ENCODE measurements around the gene MAP4.

MAP4 gene

GRCh38 chr3:47863391-47864128 lies 152.7 kb downstream of the MAP4 start:
- no peak for TF ChIP-seq CTCF (IDR thresholded peaks at IDR 0.05; ENCODE audit: insufficient read depth, low read depth, low read length, missing control alignments)
- H3K4me3 ChIP-seq (ENCODE audit: low read depth, low read length), result no peak overlapping the region

GRCh38 chr3:47859956-47860605 lies 156.1 kb downstream of the MAP4 start:
- TF ChIP-seq CTCF (IDR thresholded peaks at IDR 0.05; ENCODE audit: insufficient read depth, low read depth, low read length, missing control alignments), result no peak

More at GRCh38 chr3:47863391-47864128, 152.7 kb downstream of the MAP4 start:
- no peak for DNase-seq (ENCODE audit: low read depth)

GRCh38 chr3:47857151-47857550 lies 159.1 kb downstream of the MAP4 start:
- no peak overlapping the region for H3K4me3 ChIP-seq (ENCODE audit: low read depth, low read length)
- no peak for DNase-seq (ENCODE audit: low read depth)
- no peak for TF ChIP-seq CTCF (IDR thresholded peaks at IDR 0.05; ENCODE audit: insufficient read depth, low read depth, low read length, missing control alignments)

More at GRCh38 chr3:47859956-47860605, 156.1 kb downstream of the MAP4 start:
- H3K4me3 ChIP-seq (ENCODE audit: low read depth, low read length), result no peak overlapping the region
- DNase-seq (ENCODE audit: low read depth), result no peak

- TF ChIP-seq CTCF (IDR thresholded peaks at IDR 0.05; ENCODE audit: insufficient read depth, low read depth, low read length, missing control alignments), result no peak
- DNase-seq (ENCODE audit: low read depth), result no peak
Observed at GRCh38 chr3:47856669-47857068, 159.5 kb downstream of the MAP4 start.

GRCh38 chr3:47855461-47856383 lies 160.5 kb downstream of the MAP4 start:
- DNase-seq (ENCODE audit: low read depth), result no peak
- no peak for TF ChIP-seq CTCF (IDR thresholded peaks at IDR 0.05; ENCODE audit: insufficient read depth, low read depth, low read length, missing control alignments)
- H3K4me3 ChIP-seq (ENCODE audit: low read depth, low read length), result no peak overlapping the region

More at GRCh38 chr3:47856669-47857068, 159.5 kb downstream of the MAP4 start:
- H3K4me3 ChIP-seq (ENCODE audit: low read depth, low read length), result no peak overlapping the region

GRCh38 chr3:47854720-47855455 lies 161.3 kb downstream of the MAP4 start:
- no peak overlapping the region for H3K4me3 ChIP-seq (ENCODE audit: low read depth, low read length)
- DNase-seq (ENCODE audit: low read depth), result no peak
- no peak for TF ChIP-seq CTCF (IDR thresholded peaks at IDR 0.05; ENCODE audit: insufficient read depth, low read depth, low read length, missing control alignments)

All from GM12865 (cell line).